ENCODE data around the gene GLI3.

GLI3 gene

GRCh38 chr7:42099470-42100155 lies 137.4 kb downstream of the GLI3 start:
- DNase-seq, result no peak

GRCh38 chr7:42099066-42099465 lies 137.9 kb downstream of the GLI3 start:
- DNase-seq, result no peak

- DNase-seq, result no peak
These were observed 139.3 kb downstream of the GLI3 start for GRCh38 chr7:42097752-42098151.

- DNase-seq, result no peak
These were observed 140.1 kb downstream of the GLI3 start for GRCh38 chr7:42096681-42097561.

GRCh38 chr7:42096268-42096667 lies 140.7 kb downstream of the GLI3 start:
- no peak for DNase-seq

- no peak for DNase-seq
These were observed 141.2 kb downstream of the GLI3 start for GRCh38 chr7:42095791-42096190.

GRCh38 chr7:42093349-42093905 lies 143.6 kb downstream of the GLI3 start:
- DNase-seq, result no peak

GRCh38 chr7:42091461-42092291 lies 145.3 kb downstream of the GLI3 start:
- DNase-seq, result no peak

GRCh38 chr7:42090806-42091205 lies 146.2 kb downstream of the GLI3 start:
- no peak for DNase-seq

- no peak for DNase-seq
These were observed 147.0 kb downstream of the GLI3 start for GRCh38 chr7:42090056-42090455.

GRCh38 chr7:42087616-42088015 lies 149.4 kb downstream of the GLI3 start:
- DNase-seq, result no peak

- DNase-seq, result no peak
These were observed 151.5 kb downstream of the GLI3 start for GRCh38 chr7:42085531-42085930.

GRCh38 chr7:42084263-42084662 lies 152.7 kb downstream of the GLI3 start:
- DNase-seq, result no peak

GRCh38 chr7:42083284-42083683 lies 153.7 kb downstream of the GLI3 start:
- no peak for DNase-seq

GRCh38 chr7:42082144-42082543 lies 154.9 kb downstream of the GLI3 start:
- DNase-seq, result no peak

- no peak for DNase-seq
These were observed 155.3 kb downstream of the GLI3 start for GRCh38 chr7:42081671-42082070.

GRCh38 chr7:42080841-42081586 lies 156.0 kb downstream of the GLI3 start:
- DNase-seq, result no peak

GRCh38 chr7:42077271-42078135 lies 159.5 kb downstream of the GLI3 start:
- DNase-seq, result no peak

- no peak for DNase-seq
These were observed 160.1 kb downstream of the GLI3 start for GRCh38 chr7:42076870-42077269.

- DNase-seq, result no peak
These were observed 161.6 kb downstream of the GLI3 start for GRCh38 chr7:42075418-42075817.

- DNase-seq, result no peak
These were observed 162.9 kb downstream of the GLI3 start for GRCh38 chr7:42074076-42074475.

Data from NCI-H524 treated with DMSO at 0.1 percent for 48 hours (cell line).